NCI-H460 (cell line): ENCODE results near the gene KIF1A. TPM values are rescaled to one million over a fixed set of nuclear protein-coding genes. Genes with fewer than 3 reads are reported as not detected.
"Not testable (repeated sequence)": the region's sequence is repeated elsewhere in the genome, so short reads cannot be mapped to it uniquely, and the experiment has no call there.

Experiments
- DNase-seq: peaks from one replicate; pipeline ENCODE4 v3.0.0-alpha.2; 2016; ENCODE audit warnings: low read depth; ENCODE audit errors: extremely low read depth
- total RNA-seq: library from RNA; depleted of rRNA; stranded (reverse); fragments of >200 nt; shearing (Covaris generic); gene quantifications from 2 replicates; pipeline ENCODE4 v1.2.3, GENCODE V29; 2014

KIF1A gene
- total RNA-seq, 1 experiment from 2014 or later = 0.37 TPM

DNA sequence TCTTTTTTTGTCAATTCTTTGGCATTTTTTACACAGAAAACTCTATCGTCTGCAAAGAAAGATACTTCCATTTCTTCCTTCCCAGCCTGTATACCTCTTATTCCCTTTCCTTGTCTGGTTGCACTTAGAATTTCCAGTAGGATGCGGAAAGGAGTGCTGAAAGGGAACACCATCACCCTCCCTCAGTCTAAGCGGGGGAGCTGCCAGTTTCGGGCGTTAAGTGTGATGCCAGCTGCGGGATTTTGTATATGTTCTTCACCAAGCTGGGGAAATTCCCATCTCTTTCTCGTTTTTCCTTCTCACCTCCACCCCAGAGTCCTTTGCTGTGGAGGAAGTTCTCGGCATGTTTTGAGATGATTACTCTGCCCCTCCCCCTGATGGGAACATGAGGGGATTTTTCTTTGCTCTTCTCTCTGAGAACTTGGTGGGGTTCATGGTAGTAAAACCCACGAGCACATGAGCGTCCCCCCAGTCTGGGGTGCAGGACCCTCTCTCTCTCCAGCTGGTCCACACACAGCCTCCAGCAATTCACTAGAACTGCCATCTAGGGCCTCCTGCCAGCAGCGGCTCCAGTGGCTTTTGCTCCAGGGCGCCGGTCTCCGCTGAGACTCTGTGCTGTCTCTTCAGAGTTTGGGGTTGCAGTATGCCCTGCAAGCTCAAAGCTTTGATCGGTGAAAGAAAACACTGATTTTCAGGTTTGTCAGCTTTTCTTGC, 112.8 kb downstream of the KIF1A start:
- DNase-seq = no peak

DNA sequence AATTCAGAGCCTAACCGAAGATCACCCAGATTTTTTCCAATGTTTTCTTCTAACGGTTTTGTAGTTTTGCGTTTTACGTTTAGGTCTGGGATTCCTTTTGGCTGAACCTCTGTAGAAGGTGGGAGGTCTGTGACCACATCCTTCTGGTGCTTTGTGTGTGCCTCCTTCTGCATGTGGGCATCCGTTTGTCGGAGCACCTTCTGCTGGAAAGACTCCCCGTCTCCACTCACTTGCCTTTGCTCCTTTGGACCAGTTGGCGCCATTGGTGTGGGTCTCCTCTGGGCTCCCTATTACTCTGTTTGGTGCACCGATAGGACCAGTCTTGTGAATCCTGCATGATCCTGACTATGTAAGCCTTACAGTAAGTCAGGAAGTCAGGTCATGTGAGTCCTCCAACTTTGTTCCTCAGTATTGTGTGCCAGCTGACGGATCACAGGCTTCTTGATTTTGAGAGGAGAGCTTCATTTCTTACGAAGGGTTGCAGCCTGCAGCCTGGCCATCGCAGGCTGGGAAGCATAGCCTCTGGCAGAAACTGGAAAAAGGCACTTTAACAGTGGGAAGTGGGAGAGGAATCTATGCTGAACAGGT, 114.7 kb downstream of the KIF1A start:
- no peak for DNase-seq

DNA sequence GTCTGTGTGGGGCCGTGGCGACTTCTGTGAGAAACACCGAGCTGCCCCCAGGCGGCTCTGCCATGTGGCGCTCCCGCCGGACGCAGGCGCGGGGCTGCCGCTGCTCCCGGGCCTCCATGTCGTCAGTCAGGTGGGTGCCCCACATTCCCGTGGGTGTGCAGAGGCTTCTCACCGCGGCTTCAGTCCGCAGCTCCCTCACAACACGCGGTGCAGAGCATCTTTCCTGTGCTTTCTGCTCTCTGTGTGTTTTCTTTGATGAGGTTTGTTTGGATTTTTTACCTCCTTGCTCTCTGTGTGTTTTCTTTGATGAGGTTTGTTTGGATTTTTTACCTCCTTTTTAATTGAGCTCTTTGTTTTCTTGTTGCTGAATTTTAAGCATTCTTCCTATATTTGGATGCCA, 115.4 kb downstream of the KIF1A start:
- no peak for DNase-seq

DNA sequence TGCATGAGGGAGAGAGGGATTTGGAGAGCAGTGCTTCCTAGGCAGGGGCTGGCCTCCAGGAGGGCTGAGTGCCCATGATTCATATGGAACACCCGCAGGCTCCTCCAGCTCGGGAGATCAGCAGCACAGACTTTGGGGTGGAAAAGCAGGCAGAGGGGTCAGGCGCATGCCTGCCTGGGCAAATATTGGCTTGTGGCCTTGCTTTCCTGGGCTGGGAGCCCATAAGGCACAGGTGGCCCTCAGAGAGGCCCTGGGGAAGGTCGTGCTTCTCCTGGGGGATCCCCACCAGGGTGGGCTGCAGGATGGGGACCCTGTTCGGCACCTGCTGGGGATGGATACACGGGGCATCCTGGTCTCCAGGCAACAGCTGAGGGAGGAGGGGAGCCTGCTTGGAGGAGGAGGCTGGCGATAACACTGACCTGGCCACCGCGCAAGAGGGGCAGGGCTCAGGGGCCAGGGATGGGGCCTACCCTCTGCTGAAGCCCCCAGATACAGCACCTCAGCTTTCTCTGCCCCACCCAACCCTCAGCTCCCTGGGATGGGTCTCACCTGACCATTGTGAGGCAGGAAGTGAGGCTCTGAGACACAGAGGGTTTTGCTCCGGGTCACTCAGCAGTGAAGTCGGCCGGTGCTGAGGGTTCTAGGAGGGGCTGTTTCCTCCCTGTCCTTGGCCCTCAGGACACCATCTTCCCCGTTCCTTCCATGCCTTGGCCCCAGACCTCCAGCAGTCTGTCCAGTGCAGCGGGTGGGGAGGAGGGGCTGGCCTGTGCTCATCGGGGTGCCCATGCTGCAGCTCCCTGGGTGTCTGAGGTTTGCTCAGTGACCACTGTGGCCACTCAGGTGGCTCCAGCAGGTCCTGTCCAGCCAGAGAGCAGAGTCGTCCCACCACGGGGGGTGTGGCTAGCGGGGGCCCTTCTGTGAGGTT, 116.3 kb downstream of the KIF1A start:
- no peak for DNase-seq

DNA sequence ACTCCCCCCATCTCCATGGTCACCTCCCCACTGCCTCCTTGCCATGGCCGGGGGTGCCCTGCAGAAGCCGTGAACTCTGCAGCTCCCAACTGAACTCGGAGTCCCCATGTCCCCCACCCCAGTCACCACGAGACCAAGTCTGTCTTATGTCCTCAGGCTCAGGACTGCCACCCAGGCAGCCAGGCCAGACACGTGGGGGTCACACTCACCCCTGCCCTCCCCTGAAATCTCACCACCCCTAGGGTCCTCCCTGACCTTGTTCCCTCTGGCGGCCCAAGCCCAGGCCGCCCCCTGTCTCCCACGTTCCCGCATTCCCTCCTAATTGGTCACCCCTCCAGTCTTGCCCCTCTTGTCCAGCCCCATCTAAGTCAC, 117.4 kb downstream of the KIF1A start:
- no peak for DNase-seq

DNA sequence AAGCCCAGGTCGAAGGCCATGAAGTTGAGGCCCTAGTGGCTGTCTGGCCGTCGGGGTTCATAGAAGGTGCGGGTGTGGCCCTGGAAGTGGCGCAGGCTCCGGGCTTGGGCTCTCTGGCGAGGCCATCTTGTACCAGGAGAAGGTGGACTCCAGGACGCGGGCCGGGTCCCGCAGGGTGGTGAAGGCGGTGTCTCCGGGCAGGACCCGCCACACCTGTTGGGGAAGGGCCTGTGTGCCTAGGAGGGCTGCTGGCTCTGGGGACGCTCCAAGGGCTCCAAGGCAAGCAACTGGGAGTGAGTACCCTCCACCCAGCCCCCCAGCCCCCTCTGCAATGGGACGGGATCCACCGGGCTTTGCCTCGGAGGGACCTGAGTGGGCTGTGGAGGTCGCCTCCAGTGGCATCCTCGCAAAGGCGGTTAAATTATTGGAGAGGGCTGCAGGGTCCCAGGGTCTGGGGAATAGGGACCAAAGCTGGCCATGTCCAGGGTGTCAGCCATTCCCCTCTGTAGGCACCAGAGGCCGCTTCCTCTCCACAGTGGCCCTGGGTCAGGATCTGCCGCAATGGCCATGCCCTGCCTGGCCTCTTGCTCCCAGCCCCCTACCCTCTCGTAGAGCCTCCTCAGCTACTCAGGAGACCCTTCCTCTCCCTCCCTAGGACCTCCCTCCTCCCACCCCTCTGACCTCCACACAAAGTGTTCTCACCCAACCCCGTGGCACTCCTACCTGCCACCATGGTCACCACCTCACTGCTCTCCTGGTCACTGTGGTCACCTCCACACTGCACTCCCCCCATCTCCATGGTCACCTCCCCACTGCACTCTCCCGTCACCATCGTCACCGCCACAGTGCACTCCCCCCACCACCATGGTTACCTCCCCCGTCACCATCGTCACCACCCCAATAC, 118.0 kb downstream of the KIF1A start:
- DNase-seq = no peak

DNA sequence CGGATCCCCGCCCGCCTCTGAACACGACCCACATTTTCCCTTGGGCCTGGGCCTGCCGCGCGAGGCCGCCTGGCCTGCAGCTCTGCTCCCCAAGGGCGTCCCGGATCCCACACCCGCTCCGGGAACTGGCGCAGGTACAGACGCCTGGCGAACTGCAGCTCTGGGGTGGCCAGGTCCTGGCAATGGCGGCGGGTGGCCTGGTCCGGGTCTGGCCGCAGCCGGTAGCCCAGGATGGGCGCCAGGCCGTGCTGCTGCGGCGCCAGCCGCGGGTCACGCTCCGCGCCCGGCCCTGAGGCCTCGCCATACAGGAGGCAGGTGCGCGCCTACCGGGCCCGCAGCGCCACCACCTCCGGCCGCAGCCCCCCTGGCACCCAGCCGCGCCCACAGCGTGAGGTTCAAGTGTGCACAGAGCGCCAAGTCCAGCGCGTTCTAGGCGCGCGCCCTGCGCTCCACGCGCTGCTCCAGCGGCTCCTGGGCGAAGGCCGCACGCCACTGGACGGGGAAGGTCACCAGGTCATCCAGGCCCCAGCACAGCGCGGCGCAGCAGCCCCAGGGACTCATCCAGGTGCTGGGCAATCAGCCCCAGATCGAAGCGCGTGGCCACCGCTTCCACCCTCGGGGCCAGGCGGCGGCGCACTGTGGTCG, 118.8 kb downstream of the KIF1A start:
- DNase-seq = no peak

DNA sequence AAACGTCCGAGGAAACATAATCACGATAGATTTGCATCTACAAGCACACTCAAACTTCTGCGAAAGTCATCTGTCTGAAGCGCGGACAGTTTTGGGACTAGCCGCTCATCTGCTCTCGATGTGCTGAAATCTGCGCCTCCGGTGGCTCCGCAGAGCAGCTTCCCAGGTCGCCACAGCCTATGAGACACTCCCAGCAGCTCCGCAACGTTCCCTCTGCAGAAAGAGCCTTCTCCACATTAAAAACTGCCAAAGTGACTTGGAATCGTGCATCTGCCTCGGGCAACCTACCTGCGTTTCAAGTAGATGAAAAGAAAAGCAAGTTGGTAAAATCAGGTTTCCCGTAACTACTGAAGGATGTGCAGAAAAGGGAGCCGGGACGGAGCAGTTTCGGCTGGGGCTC, 119.4 kb downstream of the KIF1A start:
- not testable (repeated sequence) for DNase-seq

DNA sequence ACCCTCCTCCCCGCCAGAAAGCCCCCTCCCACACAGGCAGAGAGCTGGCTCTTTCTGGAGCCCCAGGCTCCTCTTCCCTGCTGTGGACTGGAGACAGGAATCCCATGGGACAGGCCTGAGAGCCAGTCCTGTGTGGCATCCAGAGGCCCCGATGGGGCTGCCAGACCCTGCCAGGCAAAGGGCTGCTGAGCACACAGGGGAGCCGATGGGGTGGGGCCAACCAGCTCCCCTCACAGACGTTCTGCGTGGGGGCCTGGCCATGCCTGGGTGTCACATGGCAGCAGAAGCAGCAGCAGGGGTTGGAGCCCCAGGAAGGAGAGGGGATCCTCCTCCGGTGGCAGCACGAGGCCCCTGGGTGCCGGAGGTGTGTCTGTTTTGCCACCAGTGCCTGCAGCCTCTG, 120.2 kb downstream of the KIF1A start:
- DNase-seq = not testable (repeated sequence)

DNA sequence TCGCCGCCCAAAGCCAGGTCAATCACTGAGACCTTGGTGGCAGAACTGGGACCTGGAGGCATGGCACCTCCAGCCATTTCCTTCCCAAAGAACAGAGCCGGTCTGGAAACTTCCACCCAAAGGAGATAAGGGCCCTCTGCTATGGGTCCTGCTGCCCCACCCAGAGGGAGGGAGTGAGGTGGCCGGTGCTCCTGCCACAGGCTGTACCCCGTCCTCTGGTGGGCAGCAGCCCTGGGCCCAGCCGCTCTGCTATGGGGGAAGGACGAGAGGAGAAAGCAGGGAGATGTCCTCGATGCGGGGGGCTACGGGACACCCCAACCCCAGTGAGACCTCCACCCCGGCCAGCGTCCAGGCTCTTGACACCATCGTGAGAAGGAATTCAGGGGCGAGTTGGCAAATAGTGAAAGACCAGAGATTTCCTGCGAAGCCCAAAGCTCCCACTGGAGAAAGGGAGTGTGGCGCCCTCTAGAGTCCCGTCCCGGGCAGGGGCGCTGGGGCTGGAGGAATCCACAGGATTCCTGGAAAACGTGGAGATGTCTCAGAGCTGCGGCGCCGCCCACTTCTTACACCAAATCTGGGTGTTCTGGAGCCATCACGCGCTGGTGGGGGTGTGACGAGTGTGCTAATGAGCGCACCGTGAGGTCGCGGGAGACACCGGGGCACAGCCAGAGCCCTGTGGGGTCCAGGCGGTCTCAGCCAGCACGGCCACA, 121.0 kb downstream of the KIF1A start:
- not testable (repeated sequence) for DNase-seq

DNA sequence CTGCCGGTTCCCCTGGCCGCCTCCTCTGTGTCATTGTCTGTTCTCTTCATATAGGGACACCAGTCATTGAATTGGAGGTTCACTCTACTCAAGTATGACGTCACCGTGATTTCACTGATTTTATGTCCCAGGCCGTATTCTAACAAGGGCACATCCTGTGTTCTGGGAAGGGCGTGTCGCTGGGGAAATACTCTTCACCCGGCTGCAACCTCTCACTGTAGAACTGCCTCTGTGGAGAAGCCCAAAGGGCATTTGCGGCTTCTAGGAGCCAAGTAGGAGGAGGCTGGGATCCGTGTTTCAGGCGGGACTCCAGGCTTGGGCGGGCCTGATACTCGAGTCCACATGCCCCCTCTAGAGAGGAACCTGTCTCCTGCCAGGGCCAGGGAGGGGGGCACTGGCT, 123.5 kb downstream of the KIF1A start:
- DNase-seq = not testable (repeated sequence)

DNA sequence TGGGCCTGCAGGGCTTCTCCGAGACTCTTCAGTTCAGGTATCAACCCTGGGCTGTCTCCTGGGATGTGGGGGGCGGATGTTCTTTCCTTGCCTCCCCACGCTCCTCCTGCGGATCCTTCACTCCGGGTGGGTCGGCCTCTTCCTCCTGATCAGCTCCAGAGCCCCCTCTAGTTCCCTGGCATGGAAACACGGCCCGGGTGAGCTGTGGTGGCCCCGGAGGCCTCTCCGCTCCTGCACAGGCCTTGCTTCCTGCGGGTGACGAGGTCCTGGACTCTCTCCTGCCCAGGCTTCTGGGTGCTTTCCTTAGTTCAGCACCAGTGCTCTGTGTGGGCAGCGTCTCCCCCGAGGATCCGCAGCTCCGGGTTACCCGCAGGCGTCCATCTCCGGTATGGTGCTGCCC, 124.4 kb downstream of the KIF1A start:
- not testable (repeated sequence) for DNase-seq

DNA sequence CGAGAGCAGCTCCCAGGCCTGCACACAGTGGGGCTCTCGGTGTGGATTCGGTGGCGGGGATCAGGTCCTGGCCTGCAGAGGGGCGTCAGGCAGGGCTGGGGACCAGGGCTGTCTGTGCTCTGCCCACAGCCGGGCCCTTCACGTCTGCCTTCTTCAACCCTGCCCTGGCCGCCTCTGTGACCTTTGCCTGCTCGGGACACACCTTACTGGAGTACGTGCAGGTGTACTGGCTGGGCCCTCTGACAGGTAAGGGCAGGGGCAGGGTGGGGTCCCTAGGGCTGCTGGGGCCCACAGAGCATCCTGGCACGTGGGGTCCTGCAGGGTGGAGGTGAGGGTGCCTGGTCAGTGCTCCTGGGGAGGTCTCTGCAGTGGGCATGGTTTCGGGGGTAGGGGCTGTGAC, 125.7 kb downstream of the KIF1A start:
- not testable (repeated sequence) for DNase-seq

DNA sequence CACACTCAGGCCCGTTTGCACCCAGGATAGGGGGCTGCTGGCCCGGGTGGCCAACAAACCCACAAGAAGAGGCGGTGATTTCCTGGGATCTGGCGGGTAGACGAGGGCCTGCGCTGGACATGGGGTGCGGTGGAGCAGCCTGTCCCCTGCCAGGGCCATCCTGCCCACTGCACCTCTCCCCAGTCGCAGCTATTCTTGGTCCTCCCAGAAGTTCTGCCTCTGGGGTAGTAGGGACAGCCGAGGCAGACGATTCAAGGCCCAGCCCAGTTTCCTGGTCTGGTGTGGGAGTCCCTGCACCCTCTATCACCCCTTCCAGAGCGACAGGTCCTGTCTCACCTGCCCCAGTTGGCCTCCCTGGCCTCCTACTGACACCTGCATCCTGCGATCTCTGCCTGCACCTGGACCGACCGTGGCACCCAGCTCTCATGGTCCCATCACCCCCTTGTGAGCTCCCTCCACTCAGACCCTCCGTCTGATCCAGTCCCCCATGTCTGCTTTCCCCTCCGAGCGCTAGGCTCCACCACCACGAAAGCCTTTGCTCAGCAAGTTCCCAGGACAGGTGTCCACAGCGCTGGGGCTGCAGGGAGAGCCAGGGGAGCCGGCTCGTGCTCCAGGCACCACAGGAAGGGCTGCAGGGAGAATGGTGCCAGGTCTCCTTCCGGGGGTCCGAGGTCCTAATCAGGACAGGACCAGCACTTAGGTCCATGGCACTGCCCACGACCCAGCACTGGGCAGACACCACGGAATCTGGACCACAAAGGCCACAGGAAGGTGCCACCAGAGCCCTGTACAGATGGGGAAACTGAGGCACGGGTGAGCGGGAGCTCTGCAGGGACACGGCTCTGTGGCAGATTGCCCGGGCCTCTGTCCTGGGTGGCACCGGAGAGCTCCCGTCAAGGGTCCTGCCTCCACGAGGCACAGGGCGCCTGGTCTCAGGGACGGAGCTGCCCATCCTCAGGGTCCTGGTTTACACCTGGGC, 127.1 kb downstream of the KIF1A start:
- DNase-seq = not testable (repeated sequence)

DNA sequence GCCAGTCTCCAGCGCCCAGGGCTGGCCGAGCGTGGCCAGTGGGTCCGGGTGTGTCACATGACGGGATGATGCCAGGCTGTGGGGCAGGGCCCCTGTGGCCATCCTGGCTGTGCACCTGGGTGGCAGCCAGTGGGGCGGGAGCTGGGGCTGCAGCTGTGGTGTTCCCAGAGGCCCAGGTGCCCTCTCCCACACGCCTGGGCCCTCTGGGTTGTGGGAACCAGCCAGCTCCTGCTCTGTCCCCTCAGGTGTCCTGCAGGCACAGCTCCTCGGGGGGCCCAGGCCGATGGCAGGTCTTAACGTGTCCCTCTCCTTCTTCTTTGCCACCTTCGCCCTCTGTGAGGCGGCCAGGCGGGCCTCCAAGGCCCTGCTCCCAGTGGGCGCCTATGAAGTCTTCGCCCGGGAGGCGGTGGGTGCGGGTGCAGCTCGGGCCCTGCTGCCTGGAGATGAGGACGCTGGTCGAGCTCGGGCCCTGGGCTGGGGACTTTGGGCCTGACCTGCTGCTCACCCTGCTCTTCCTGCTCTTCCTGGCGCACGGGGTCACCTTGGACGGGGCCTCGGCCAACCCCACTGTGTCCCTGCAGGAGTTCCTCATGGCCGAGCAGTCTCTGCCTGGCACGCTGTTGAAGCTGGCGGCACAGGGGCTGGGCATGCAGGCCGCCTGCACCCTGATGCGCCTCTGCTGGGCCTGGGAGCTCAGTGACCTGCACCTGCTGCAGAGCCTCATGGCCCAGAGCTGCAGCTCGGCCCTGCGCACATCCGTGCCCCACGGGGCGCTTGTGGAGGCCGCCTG, 128.2 kb downstream of the KIF1A start, which contains the start of gene AQP12A:
AQP12A (plus strand) TSS at position 236 of the 790 bp plus-strand sequence; CDS start at position 284, 48 bp downstream.
- not testable (repeated sequence) for DNase-seq

DNA sequence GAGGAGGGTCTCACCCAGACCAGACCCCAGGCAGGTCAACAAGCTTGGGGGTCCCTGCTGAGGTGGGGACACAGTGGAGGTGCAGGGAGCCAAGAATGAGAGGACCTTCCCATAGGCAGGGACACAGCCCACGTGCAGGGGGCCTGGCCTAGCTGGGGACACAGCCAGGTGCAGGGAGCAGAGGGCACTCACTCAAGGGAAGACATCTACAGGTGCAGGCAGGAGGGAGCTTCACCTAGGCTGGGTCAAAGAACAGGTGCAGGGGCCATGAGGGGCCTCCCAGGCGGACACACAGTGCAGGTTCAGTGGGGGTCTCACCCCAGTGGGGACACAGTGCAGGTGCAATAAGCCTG, 129.0 kb downstream of the KIF1A start:
- not testable (repeated sequence) for DNase-seq

DNA sequence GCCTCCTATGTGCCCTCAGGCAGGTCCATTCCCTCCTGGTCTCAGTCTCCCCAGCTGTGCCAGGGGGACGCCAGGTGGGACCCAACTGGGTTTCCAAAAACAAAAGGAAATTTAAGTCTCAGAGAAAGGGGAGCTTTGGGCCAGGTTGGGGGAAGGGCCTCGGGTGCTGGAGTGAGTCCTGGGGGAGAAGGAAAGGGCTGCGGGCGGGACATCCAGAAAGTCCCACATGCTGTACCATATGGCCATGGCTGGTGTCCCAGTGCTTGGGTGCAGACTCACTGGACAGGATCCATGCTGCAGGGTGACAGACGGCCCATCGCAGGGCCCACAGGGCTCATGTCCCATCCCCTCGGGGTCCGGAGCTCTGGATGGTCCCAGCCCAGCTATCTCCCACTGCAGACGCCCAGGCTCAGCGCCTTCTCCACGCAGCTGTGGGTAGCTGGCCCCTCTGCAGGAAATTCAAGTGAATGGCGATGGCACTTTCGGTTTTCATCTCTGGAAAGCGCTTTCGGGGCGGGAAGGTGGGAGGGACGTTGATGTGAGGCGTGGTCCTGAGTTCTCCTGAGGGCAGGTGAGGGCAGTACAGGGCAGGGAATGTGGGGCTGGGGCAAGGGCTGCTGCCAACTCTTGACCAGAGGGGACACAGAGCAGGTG, 129.5 kb downstream of the KIF1A start:
- DNase-seq = not testable (repeated sequence)
